Left lung (tissue), 10 donors: Measurements from ENCODE around the gene SMIM32. TPM values are rescaled to one million over a fixed set of nuclear protein-coding genes. Genes with fewer than 3 reads are reported as not detected.

ENCODE experiments used
- ATAC-seq: fragments of 200-7000 bp; cut with Tn5 transposase; one replicate; pipeline ENCODE4 v1.9.1; 2020; ENCODE audit warnings: moderate library complexity
- DNase-seq, 4 donors: peaks; one replicate each; pipeline ENCODE4 v3.0.0-alpha.2; 2013 to 2020
- H3K27ac ChIP-seq, 2 donors: fragments of 200-600 bp; sonication (generic) in 1 of 2; one replicate each; pipeline versions ENCODE4 v1.5.0 to v1.8.0; 2020 to 2021
- H3K27me3 ChIP-seq, 2 donors: fragments of 200-600 bp; sonication (generic) in 1 of 2; one replicate each; pipeline versions ENCODE4 v1.5.0 to v1.8.0; 2020 to 2021
- H3K36me3 ChIP-seq, 2 donors: fragments of 200-600 bp; sonication (generic) in 1 of 2; one replicate each; pipeline versions ENCODE4 v1.5.0 to v1.8.0; 2020 to 2021
- H3K4me1 ChIP-seq, 2 donors: fragments of 200-600 bp; one replicate each; pipeline ENCODE4 v1.8.0; 2021
- H3K4me3 ChIP-seq, 2 donors: fragments of 200-600 bp; sonication (generic) in 1 of 2; one replicate each; pipeline versions ENCODE4 v1.5.0 to v1.8.0; 2020 to 2021; ENCODE audit warnings: mild to moderate bottlenecking in 1 of 2
- H3K9me3 ChIP-seq, 2 donors: fragments of 200-600 bp; sonication (generic) in 1 of 2; one replicate each; pipeline versions ENCODE4 v1.5.0 to v1.8.0; 2020 to 2021
- CTCF ChIP-seq, 2 donors: fragments of 200-600 bp; sonication (generic) in 1 of 2; IDR thresholded peaks; one replicate each; pipeline versions ENCODE4 v1.5.0 to v1.8.0; 2021; ENCODE audit warnings: antibody characterized with exemption in 2 of 2
- intact Hi-C, 2 donors: fragments of 100-400 bp; cut with DNase I; formaldehyde crosslinking; loops; one replicate each; pipeline versions ENCODE4 v1.11.2 to v1.14.2; 2022
- polyA plus RNA-seq, 6 donors: library from polyadenylated mRNA; unstranded; fragments of 120-200 nt; gene quantifications; one replicate each; pipeline ENCODE4 v1.2.1, GENCODE V29; 2013; ENCODE audit not compliant: insufficient read length in 6 of 6
- total RNA-seq, 2 donors: library from RNA; stranded (reverse); fragmentation: NEBNext Ultra II Directional; extraction: Animal tissue kit (Norgen Biotek cat#: 25700); gene quantifications; one replicate each; pipeline ENCODE4 v1.2.1, GENCODE V29; 2021
- donor health status: DM: no; HTN: yes; CAD: no.
- donor health status: DM: no; HTN: no; CAD: no.

Gene SMIM32
- total and polyA plus RNA-seq, 8 donors = 0.23 to 0.61 (median 0.49) TPM; not detected in 2

- Histone ChIP-seq H3K27me3 (no peaks in the 10 kb centered on the region), H3K4me3 (no peak overlapping the region), H3K36me3 (no peaks in the 10 kb centered on the region), H3K9me3 (no peaks in the 10 kb centered on the region), H3K27ac (no peak overlapping the region), H3K4me1 (peaks cover 0 to 24% of the 10 kb centered on the region in 2 donors)
- intact Hi-C loops = no loop called here
- no peak for DNase-seq
- no peak for TF ChIP-seq CTCF (IDR thresholded peaks at IDR 0.05)
- no peak for ATAC-seq
Observed at GRCh38 chr5:136146201-136146600, 46.8 kb downstream of the SMIM32 start.

DNA sequence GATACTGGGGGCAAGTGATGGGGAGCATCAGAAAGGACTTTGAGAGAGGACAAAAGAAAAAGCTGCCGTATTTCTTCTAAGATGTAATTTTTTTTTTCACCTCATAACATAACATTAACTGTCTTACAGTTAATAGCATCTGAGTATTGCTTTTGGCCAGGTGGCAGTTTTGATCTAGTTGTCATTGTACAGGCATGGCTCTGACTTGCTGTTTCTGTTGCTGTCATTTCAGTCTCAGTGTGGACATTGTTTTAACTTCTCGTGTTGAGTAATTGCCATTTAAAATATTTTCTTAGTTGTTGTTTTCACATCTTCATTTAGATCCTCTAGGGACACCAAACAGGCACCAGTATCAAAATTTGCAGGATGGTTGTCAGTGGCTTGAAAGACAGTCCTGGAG, 47.9 kb downstream of the SMIM32 start:
- no peaks in the 10 kb centered on the region for H3K9me3 ChIP-seq
- H3K4me3 ChIP-seq = no peak overlapping the region
- no peak overlapping the region for H3K27ac ChIP-seq
- TF ChIP-seq CTCF (IDR thresholded peaks at IDR 0.05) = no peak
- H3K4me1 ChIP-seq = peaks cover 0 to 24% of the 10 kb centered on the region in 2 donors
- intact Hi-C loops = no loop called here
- no peak for ATAC-seq
- no peak for DNase-seq
- no peaks in the 10 kb centered on the region for H3K36me3 ChIP-seq
- H3K27me3 ChIP-seq = no peaks in the 10 kb centered on the region

DNA sequence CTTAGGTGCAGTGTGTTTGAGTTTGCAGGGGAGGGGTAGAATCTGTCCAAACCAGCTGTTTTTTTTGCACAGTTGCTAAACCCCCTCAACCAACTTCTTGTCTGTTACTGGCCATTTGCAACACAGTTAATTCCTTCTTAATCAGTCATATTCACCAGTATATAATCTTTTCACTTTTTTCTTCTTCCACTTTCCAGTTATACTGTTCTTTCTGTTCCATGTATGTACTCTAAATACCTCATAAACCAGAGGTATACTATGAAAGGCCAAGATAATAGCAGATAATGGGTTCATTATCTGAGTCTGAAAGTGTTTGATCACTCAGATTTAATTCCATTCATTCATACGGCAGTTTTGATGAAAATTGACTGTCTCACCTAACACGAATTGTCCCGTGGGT, 49.2 kb downstream of the SMIM32 start:
- H3K4me1 ChIP-seq = peaks cover 0 to 20% of the 10 kb centered on the region in 2 donors
- DNase-seq (no peak), ATAC-seq (no peak)
- no peak overlapping the region for H3K4me3 ChIP-seq
- no peak overlapping the region for H3K27ac ChIP-seq
- TF ChIP-seq CTCF (IDR thresholded peaks at IDR 0.05) = no peak
- H3K36me3 ChIP-seq = no peaks in the 10 kb centered on the region
- H3K9me3 ChIP-seq = no peaks in the 10 kb centered on the region
- no peaks in the 10 kb centered on the region for H3K27me3 ChIP-seq
- intact Hi-C loops = no loop called here

- Histone ChIP-seq H3K27me3 (no peaks in the 10 kb centered on the region), H3K4me1 (peaks cover 0 to 24% of the 10 kb centered on the region in 2 donors), H3K9me3 (no peaks in the 10 kb centered on the region), H3K27ac (no peak overlapping the region), H3K4me3 (no peak overlapping the region), H3K36me3 (no peaks in the 10 kb centered on the region)
- intact Hi-C loops = no loop called here
- ATAC-seq (no peak), DNase-seq (no peak)
- no peak for TF ChIP-seq CTCF (IDR thresholded peaks at IDR 0.05)
Observed at GRCh38 chr5:136143312-136143711, 49.6 kb downstream of the SMIM32 start.

DNA sequence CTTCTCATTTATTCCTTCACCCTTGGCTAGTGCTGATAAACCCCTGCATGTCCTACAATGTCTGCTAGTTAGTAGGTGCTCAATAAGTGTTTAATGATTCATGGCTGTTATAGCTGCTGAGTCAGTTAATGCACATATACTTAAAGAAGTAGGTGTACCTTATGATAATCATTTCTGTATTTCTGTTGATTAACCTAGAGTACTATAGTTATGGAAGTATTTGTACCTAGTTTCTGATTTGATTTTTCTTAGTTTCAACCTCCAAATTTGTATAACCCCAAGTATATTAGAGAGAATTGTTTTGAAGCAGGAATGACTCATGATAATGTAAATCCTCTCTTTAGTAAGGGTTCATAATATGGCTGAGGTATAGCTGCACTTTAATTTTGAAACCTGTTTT, 51.4 kb downstream of the SMIM32 start:
- H3K4me3 ChIP-seq = no peak overlapping the region
- no peaks in the 10 kb centered on the region for H3K36me3 ChIP-seq
- ATAC-seq (no peak), DNase-seq (no peak)
- H3K4me1 ChIP-seq = peaks cover 0 to 42% of the 10 kb centered on the region in 2 donors
- no peak overlapping the region for H3K27ac ChIP-seq
- H3K27me3 ChIP-seq = no peaks in the 10 kb centered on the region
- H3K9me3 ChIP-seq = no peaks in the 10 kb centered on the region
- intact Hi-C loops = no loop called here
- TF ChIP-seq CTCF (IDR thresholded peaks at IDR 0.05) = no peak

Other genes with a start within 250 kb of the SMIM32 start
- not detected for gene LECT2, start 238.2 kb downstream of the SMIM32 start, total RNA-seq
- 1 to 10 TPM in 3 of 6 donors, under 1 TPM in 3; 0.69 to 2.0 (median 1.1) TPM for gene LECT2, start 238.2 kb downstream of the SMIM32 start, polyA plus RNA-seq
- 100 to 1,000 TPM; 151 to 222 TPM for gene TGFBI, start 164.2 kb downstream of the SMIM32 start, total RNA-seq
- gene TGFBI, start 164.2 kb downstream of the SMIM32 start, polyA plus RNA-seq = 100 to 1,000 TPM; 124 to 152 (median 142) TPM
- 10 to 100 TPM; 54.7 to 55.5 TPM for gene SMAD5, start 60.3 kb downstream of the SMIM32 start, total RNA-seq
- gene SMAD5, start 60.3 kb downstream of the SMIM32 start, polyA plus RNA-seq = 10 to 100 TPM; 72.6 to 83.5 (median 74.5) TPM
- not detected for gene TRPC7, start 172.4 kb upstream of the SMIM32 start, total RNA-seq
- gene TRPC7, start 172.4 kb upstream of the SMIM32 start, polyA plus RNA-seq = not detected